K562 (cell line): Measurements from ENCODE around the gene MICALL2. TPM values are rescaled to one million over a fixed set of nuclear protein-coding genes. Genes with fewer than 3 reads are reported as not detected.
A peak's percentile ranks its signal among the peaks of the same experiment; 100 is the strongest.

Experiments
- ARHGAP35 ChIP-seq: fragments of 450-650 bp; IDR thresholded peaks from 2 replicates; pipeline ENCODE4 v1.6.1; 2018; ENCODE audit not compliant: partially characterized antibody
- ARID3B ChIP-seq: fragments of 250-450 bp; sonication (Bioruptor Pico); IDR thresholded peaks from 2 replicates; pipeline ENCODE4 v1.4.0; 2020; ENCODE audit warnings: borderline replicate concordance
- BCOR ChIP-seq: fragments of 450-650 bp; IDR thresholded peaks from 2 replicates; pipeline ENCODE4 v1.6.1; 2016
- CXXC5 ChIP-seq: fragments of 250-450 bp; sonication (Bioruptor Pico); IDR thresholded peaks from 2 replicates; pipeline ENCODE4 v1.8.0; 2022; ENCODE audit warnings: inconsistent platforms, mild to moderate bottlenecking, moderate library complexity
- FUS ChIP-seq: fragments of 200-400 bp; formaldehyde crosslinking; optimal IDR thresholded peaks from 2 replicates; pipeline ENCODE3; 2017; ENCODE audit warnings: low read depth, low read length
- HMGN3 ChIP-seq: IDR thresholded peaks from 2 replicates; pipeline ENCODE4 v1.6.1; 2011; ENCODE audit warnings: borderline replicate concordance, low read depth, mild to moderate bottlenecking, mixed read lengths, low read length; ENCODE audit not compliant: insufficient read length; ENCODE audit errors: extremely low read depth
- ILK ChIP-seq: fragments of 450-650 bp; IDR thresholded peaks from 2 replicates; pipeline ENCODE4 v1.6.1; 2016; ENCODE audit warnings: missing genetic modification characterization, low read depth, mild to moderate bottlenecking, missing compliant biosample characterization, moderate library complexity, borderline replicate concordance
- KAT8 ChIP-seq: fragments of 450-650 bp; IDR thresholded peaks from 2 replicates; pipeline ENCODE4 v1.6.1; 2016; ENCODE audit warnings: low read depth, mild to moderate bottlenecking
- KDM4B ChIP-seq, 2 experiments: fragments of 450-650 bp in 1 of 2; sonication (generic) in 1 of 2; IDR thresholded peaks; 2 replicates each; pipeline ENCODE4 v1.6.1; 2016 to 2017; ENCODE audit warnings: borderline replicate concordance in 2 of 2, antibody characterized with exemption in 1 of 2, low read depth in 1 of 2, mild to moderate bottlenecking in 1 of 2
- MECOM ChIP-seq: fragments of 250-450 bp; sonication (Bioruptor Pico); IDR thresholded peaks from 2 replicates; pipeline ENCODE4 v1.8.0; 2022; ENCODE audit warnings: inconsistent platforms
- NFATC3 ChIP-seq: fragments of 450-650 bp; IDR thresholded peaks from 2 replicates; pipeline ENCODE4 v1.6.1; 2017; ENCODE audit warnings: mild to moderate bottlenecking
- NR0B1 ChIP-seq: fragments of 450-650 bp; IDR thresholded peaks from one replicate; pipeline ENCODE4 v1.6.1; 2018; ENCODE audit warnings: mild to moderate bottlenecking, moderate library complexity; ENCODE audit not compliant: partially characterized antibody
- NR1H2 ChIP-seq: sonication (generic); formaldehyde crosslinking; IDR thresholded peaks from 2 replicates; pipeline ENCODE4 v1.4.0; 2020; ENCODE audit warnings: mild to moderate bottlenecking, missing genetic modification reagents
- NUFIP1 ChIP-seq: fragments of 450-650 bp; IDR thresholded peaks from 2 replicates; pipeline ENCODE4 v1.6.1; 2018; ENCODE audit not compliant: partially characterized antibody
- POLR2A ChIP-seq: fragments of 450-650 bp; conservative IDR thresholded peaks from 2 replicates; pipeline ENCODE4 v1.6.1; 2016
- POLR2G ChIP-seq: fragments of 200-400 bp; formaldehyde crosslinking; IDR thresholded peaks from 2 replicates; pipeline ENCODE4 v1.6.1; 2017; ENCODE audit warnings: low read depth, mild to moderate bottlenecking, antibody characterized with exemption, low read length, moderate library complexity
- RAD21 ChIP-seq, 2 experiments: fragments of 250-450 bp in 1 of 2; fragments of 450-650 bp in 1 of 2; sonication (Bioruptor Pico) in 1 of 2; formaldehyde crosslinking in 1 of 2; IDR thresholded peaks in 1 of 2; conservative IDR thresholded peaks in 1 of 2; 2 replicates each; pipeline versions ENCODE4 v1.4.0 to v1.8.0; 2020 to 2022; ENCODE audit warnings: mild to moderate bottlenecking in 2 of 2, moderate library complexity in 1 of 2
- RB1 ChIP-seq: fragments of 450-650 bp; IDR thresholded peaks from 2 replicates; pipeline ENCODE4 v1.6.1; 2017; ENCODE audit warnings: low read depth, mild to moderate bottlenecking
- SETDB1 ChIP-seq: IDR thresholded peaks from one replicate; pipeline ENCODE4 v1.6.1; 2012; ENCODE audit warnings: low read length, control low read depth, inconsistent platforms
- SMARCE1 ChIP-seq: fragments of 450-650 bp; IDR thresholded peaks from 2 replicates; pipeline ENCODE4 v1.7.1; 2016; ENCODE audit warnings: mild to moderate bottlenecking
- SMC3 ChIP-seq: conservative IDR thresholded peaks from 2 replicates; pipeline ENCODE4 v1.6.1; 2011; ENCODE audit warnings: low read depth, low read length, improper control_type of control experiment; ENCODE audit not compliant: insufficient read depth
- SREBF1 ChIP-seq: fragments of 150-350 bp; IDR thresholded peaks from 2 replicates; pipeline ENCODE4 v1.6.1; 2014; ENCODE audit warnings: antibody characterized with exemption, low read depth, low read length, borderline replicate concordance
- ZBTB12 ChIP-seq: fragments of 250-450 bp; sonication (Bioruptor Pico); IDR thresholded peaks from 2 replicates; pipeline ENCODE4 v1.4.0; 2020
- ZNF239 ChIP-seq: fragments of 250-450 bp; sonication (Bioruptor Pico); IDR thresholded peaks from 2 replicates; pipeline ENCODE4 v1.4.0; 2020; ENCODE audit warnings: mild to moderate bottlenecking
- ZNF282 ChIP-seq: sonication (generic); formaldehyde crosslinking; IDR thresholded peaks from 2 replicates; pipeline ENCODE4 v1.8.1; 2023; ENCODE audit warnings: missing genetic modification reagents
- ZSCAN32 ChIP-seq: fragments of 450-650 bp; formaldehyde crosslinking; IDR thresholded peaks from 2 replicates; pipeline ENCODE4 v1.4.0; 2020; ENCODE audit warnings: mild to moderate bottlenecking, moderate library complexity
- ZZZ3 ChIP-seq: fragments of 450-650 bp; IDR thresholded peaks from 2 replicates; pipeline ENCODE4 v1.6.1; 2016; ENCODE audit warnings: antibody characterized with exemption, mild to moderate bottlenecking, moderate library complexity
- polyA plus RNA-seq, 8 experiments: library from polyadenylated mRNA; depleted of rRNA in 4 of 8; stranded (reverse) in 5 of 8; unstranded in 3 of 8; fragments of >200 nt; fragmentation: Nextera tagmentation in 2 of 8; fragmentation: Illumina TruSeq in 1 of 8; extraction: Ambion mirVana in 2 of 8; extraction: Trizol in 1 of 8; gene quantifications; 2 replicates each; pipeline versions ENCODE4 v1.2.1 to v1.2.3, GENCODE V29; 2011 to 2014; ENCODE audit warnings: inconsistent platforms in 1 of 8, missing spikeins in 1 of 8
- total RNA-seq, 7 experiments: library from RNA; depleted of rRNA in 6 of 7; stranded (reverse); fragments of >200 nt in 6 of 7; fragmentation: Illumina TruSeq in 2 of 7; extraction: Trizol in 2 of 7; gene quantifications; 2 replicates each; pipeline versions ENCODE4 v1.2.1 to v1.2.3, GENCODE V29; 2011 to 2021; ENCODE audit warnings: low replicate concordance in 1 of 7

The MICALL2 gene
- total and polyA plus RNA-seq, 9 of the 15 experiments (the other 6 are each of a cell fraction or from before 2014, with no cell fraction given), result 1.8 to 103 (median 17.0) TPM

GRCh38 chr7:1432411-1433082 lies 26.7 kb downstream of the MICALL2 start (continued):
- TF ChIP-seq NR0B1 (no peak), ZNF282 (CRISPR knock-in tag) (no peak), KAT8 (no peak), ZBTB12 (no peak), ARHGAP35 (no peak), NUFIP1 (no peak), ILK (no peak), POLR2A (peak; percentile 36; the same call in 1 of the 2 replicates), SETDB1 (no peak), CXXC5 (CRISPR knock-in tag) (no peak), MECOM (CRISPR knock-in tag) (no peak), FUS (no peak), SMC3 (peak; percentile 75), SMARCE1 (0 out of 2 replicates have a peak, but pooled peaks have one; percentile 38), ZSCAN32 (CRISPR knock-in tag) (no peak), ZNF239 (CRISPR knock-in tag) (no peak), RB1 (0 out of 2 replicates have a peak, but pooled peaks have one; percentile 16), ZZZ3 (no peak), POLR2G (0 out of 2 replicates have a peak, but pooled peaks have one; percentile 27), BCOR (peak; percentile 84), HMGN3 (peak; percentile 27), RAD21 (CRISPR knock-in tag; conservative IDR thresholded peaks at IDR 0.05 in 1 of 2, IDR thresholded peaks at IDR 0.05 in 1 of 2) (peak; percentile 38 to 66), KDM4B (IDR thresholded peaks at IDR 0.05; ENCODE audit: borderline replicate concordance in 2 of 2, low read depth in 1 of 2) (no peak), SREBF1 (no peak), ARID3B (CRISPR knock-in tag) (no peak), NR1H2 (CRISPR knock-in tag) (no peak), NFATC3 (no peak)
